HG02610 (cell line): Measurements from ENCODE around the gene WDR38.

ENCODE experiments used
- ATAC-seq: cut with Tn5 transposase; IDR thresholded peaks from one replicate; pipeline ENCODE4 v1.9.1; 2021; ENCODE audit warnings: mild to moderate bottlenecking, moderate library complexity; ENCODE audit not compliant: unreplicated experiment

The WDR38 gene

DNA sequence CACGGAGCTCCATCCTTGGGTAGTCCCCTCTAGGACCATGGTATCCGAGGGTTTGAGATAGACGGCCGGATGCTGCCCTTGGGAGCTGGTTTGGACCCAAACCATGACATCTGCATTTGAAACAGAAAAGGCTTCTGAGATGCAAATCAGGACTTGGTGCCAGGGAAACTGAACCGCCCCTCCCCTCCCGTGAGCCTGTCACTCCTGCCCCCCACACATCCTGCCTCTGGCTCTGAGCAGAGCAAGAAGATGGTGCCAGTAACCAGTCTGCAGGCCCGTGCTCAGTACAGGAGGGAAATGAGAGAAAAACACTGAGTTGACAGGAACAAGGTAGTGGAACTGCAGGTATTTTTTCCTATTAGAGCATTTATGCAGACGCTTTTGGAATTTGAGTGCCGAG lies 27.2 kb downstream of the WDR38 start:
- ATAC-seq = no peak

DNA sequence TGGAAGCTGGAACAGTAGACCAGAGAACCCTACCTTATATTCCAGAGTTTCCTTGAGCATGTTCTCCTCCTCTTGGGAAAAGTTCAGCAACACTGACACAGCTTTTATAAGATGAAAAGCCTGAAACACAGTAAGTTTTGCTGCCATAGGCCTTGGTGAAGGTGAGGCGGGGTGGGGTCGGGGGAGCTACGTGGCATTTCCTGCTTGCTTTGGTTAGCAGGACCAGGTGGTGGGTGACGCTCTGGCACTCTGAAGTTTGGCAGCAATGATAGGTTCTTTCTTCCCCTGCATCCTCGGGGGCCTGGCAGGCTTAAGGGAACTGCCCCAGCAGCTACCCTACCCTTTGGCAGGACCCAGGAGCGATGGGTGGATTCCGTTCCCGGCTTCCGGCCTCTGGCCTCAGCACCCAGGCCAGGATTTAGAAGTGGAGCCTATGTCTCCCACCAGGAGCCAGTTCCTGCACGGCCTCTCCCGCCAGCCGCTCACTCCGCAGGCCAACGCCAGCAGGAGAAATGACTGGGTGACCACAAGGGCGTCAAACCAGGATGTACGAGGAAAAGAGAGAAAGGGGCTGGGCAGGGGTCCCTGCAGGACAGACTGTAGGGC lies 28.0 kb downstream of the WDR38 start:
- no peak for ATAC-seq

DNA sequence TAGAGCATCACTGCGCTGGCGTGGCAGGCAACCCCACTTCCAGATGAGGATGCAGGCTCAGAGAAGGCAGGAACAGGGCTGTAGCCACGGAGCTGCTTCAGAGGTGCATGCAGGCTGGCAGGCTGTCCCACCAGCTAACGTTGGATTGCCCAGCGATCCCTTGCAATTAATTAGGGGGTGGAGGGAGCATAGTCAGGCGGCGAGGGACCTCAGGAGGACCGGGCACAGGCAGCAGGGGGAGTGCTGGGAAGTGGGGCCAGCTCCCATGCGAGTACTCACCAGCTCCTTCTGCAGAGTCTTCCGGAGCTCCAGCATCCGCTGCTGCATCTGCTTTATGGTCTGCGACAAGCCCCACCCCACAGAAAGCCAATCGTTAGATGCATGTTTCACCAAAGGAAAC lies 29.0 kb downstream of the WDR38 start:
- ATAC-seq = no peak

DNA sequence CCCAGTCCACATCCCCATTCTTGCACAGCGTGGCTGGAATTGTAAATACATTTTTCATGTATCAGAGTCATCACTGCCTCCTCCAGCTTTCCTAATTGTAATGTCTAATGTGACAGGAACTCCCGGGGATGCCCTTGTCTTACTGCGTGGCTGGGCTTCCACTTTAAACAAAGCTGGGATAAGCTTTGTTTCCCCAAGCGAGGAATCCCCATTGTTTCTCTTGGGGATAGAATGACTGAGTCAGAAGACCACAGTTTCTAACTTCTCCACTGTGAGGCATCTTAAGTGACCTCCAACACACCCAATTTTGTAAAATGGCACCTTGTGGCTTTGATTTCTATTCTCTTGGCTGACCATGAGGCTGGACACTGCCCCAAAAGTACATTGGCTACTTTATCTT lies 31.1 kb downstream of the WDR38 start:
- ATAC-seq = no peak

DNA sequence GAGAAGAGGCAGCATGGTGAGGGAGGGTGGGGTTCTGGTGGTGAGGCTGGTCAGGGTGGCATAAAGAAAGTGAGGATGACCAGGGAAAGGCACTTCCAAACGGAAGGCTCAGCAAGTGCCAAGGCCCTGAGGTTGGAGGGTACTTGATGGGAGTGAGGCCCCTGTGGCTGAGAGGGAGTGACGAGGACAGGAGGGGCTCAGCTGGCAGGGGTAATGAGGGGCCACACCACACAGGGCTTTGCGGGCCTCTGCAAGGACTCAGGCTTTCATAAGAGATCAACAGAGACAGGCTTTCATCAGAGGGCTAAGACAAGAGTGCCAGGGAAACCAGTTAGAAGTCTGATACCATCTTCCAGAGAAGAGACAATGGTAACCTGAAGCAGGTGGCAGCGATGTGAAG lies 32.3 kb downstream of the WDR38 start:
- ATAC-seq = no peak

DNA sequence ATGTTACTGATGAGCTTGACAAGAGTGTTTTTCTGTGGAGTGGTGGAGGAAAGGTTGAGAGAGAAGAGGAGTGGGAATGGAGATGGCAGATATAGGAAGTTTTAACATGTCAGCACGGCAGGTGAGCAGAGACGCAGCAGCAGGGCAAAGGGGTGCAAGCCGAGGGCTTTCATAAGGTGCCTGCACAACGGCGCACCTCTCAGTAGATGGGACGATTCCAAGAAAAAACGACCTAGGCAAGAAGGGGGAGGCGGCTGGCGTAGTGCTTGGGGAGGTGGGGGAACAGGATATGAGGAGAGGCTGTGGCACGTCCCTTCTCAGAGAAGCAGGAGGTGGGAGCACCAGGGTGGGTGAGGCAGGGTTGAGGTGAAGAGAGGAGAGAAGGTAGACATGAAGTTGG lies 33.2 kb downstream of the WDR38 start:
- no peak for ATAC-seq

DNA sequence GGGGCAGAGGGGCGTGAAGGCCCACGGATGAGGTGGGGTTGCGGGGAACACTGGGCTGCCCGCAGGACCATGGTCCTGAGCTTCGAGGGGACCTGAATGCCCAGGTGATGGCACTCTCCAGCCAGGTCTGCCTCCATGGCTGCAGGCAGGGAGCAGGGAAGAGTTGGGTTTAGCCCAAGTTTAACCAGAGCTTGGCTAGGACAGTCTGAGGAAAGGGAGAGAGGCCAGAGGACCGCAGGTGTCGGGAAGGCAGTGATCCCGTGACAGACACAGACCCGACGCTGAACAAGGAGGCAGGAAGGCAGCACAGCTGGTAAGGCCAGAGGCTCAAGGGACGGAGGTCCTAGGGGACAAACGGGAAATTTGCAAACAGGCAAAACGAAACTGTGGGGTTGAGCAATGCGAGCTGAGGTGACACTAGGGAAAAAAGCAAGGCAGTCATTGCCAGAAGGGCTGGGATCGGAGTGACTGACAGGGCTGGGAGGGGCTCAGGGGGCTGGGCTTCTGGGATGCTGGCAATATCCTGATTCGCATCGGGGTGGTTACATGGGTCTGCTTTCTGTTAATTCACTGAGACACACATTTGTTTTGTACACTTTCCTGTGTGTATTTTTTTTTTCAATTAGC lies 33.7 kb downstream of the WDR38 start:
- no peak for ATAC-seq

DNA sequence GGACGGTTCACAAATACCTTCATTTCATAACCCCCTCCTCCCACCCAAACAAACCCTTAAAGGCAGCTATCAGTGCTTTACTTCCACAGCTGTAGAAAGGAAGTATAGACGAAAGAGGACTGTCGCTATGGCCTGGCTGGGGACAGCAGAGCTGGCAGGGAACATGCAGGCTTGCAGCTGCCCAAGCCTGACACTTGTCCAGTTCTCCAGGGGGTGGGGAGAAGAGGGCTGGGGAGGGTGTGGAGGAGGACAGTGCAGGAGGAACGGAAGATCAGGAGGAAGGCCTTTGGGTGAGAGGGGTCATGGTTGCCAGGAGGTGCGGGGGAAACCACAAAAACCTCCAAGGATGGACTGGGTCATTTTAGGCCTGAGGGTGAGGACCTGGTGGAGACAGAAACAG lies 34.6 kb downstream of the WDR38 start:
- no peak for ATAC-seq

DNA sequence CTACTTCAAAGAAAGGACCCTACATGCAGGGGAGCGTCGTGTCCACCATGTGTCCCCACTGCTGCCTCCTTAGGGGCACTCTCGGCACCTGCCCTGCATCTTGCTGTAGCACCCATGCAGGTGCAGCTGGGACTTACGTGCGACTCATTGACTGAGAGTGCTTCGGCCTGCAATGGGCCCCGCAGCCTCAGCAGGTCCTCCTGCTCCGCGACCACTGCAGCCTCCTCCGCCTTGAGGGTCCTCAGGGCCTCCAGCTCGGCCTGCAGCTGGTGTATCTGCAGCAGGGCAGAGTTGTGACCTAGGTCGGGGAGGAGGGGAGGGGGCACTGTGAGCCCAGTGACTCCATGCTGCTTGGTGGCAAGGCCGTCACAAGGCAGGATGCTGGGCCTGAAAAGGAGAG lies 35.7 kb downstream of the WDR38 start:
- ATAC-seq = no peak

DNA sequence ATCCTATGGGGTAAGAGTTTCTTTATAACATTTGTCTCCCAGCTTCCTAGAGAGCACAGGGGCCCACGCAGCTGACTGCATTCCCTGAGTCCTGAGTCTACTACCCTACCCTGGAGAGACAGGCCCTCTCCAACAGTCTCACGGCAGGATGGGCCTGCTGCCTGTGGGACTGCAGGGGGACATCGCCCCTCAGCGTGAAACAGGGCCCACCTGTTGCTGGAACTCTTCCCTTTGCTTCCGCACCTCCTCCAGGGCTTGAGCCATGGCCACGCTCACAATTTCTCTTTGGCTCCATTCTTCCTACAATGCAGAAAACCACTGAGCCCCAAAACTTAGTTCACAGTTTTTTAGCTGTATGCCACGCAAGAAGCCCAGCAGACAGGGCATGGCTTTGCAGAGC lies 36.9 kb downstream of the WDR38 start:
- ATAC-seq = no peak

DNA sequence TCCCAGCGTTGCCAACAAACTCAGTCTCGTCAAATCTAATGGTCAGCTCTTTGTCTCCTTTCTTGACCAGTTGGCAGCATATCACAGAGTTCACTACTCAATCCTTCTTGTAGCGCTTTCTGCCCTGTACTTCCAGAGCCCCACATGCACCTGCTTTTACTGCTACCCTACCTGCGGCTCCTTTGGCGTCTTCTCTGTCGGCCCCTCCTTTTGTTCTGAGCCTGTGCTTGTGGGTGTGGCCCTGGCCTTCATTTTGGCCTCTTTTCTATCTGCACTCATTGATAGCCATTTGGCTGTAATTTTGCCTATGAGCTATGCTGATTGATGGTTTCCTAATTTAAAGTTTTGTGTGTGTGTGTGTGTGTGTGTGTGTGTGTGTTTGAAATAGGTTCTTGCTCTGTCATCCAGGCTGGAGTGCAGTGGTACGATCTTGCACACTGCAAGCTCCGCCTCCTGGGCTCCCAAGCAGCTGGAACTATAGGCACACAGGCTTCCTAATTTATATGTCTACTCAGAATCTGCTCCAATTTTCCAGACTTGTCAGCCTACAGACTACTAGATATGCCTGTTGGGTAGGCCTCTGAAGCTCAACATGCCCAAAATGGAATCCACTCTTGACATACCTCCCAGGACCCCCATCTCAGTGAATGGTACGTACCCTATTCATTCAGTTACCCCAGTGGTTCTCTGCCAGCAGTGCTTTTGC lies 40.9 kb downstream of the WDR38 start:
- ATAC-seq = no peak

DNA sequence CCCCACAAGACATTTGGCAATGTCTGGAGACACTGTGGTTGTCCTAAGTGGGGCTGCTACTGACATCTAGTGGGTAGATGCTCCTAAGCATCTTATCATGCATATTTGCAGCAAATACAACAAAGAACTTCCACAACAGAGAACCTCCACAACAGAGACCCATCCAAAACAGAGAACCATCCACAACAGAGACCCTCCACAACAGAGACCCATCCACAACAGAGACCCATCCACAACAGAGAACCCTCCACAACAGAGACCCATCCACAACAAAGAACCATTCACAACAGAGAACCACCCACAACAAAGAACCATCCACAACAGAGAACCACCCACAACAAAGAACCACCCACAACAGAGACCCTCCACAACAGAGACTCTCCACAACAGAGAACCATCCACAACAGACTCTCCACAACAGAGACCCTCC lies 41.5 kb downstream of the WDR38 start:
- no peak for ATAC-seq

DNA sequence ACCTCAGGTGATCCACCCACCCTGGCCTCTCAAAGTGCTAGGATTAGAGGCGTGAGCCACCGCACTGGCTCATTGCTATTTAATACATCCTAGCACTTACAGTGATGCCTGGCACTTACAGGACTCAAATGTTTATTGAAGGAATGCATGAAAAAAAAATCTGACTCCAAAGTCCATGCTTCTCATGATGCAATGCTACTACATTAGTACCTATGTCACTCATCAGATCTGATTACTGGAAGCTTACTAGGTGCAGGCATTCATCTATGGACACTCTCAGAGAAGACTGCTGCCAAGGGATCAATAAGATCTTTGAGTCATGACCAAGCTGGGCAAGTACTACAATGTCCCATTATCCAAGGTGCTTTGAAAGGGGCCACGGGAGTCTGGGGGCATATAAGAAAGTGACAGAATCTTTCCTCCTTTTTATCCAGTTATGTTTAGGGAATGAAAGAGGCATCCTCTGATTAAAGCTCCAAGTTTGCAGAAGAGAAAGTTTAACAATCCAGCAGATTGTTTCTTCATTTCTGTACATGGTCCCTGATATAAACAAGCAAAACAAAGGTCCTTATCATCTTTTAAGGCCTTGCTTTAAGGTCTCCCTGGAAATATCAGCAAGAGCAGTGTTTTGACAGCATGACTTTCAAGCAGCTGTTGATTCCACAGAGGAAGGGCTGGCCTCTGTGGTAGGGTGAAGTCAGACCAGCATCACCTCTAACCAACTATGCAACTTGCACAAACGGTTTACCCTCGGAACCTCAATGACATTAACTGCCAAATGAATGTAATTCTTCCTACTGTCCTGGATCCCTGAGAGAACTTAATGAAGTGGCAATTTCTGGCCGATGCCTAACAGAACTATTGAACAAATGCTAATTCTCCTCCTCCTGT lies 44.6 kb downstream of the WDR38 start:
- ATAC-seq = no peak

DNA sequence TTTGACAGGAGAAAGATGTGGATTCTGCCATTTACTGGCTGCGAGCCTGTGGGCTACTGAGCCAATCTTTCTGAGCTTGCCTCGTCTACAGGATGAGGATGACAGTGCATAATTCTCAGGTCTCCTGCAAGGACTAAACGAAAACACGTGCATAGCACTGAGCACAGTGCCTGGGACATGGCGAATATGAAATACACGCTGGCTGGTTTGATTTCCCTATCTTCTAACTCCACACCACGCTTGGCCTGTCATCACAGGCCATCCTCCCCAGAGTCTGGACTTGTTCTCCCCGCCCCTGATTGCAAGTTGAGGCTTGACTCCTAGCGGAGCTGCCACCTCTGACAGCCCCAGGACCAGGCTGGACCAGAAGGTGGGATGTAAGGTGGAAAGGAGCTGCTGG lies 46.6 kb downstream of the WDR38 start:
- ATAC-seq = no peak

DNA sequence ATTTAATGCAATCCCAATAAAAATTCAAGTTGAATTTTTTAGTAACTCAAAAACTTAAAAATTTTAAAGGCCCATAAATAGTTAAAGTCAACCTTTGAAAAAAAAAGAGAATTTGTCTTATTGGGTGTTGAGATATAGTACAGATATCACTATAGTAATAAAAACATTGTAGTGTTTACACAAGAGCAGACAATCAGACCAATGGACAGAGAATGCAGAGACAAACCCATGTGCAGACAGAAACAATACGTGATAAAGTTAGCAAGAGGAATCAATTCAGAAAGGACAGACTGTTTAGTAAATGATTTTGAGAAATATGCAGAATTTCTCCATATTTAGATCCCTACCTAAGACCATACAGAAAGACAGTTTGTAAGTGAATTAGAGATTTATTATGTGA lies 53.7 kb downstream of the WDR38 start:
- ATAC-seq = no peak
